GM20000 (cell line): ENCODE results near the gene TRDN.

Experiments
- DNase-seq: peaks from one replicate; pipeline ENCODE4 v3.0.0; 2012; ENCODE audit warnings: low spot score
- TF ChIP-seq, protein P1 (sequence below): IDR thresholded peaks from 2 replicates; pipeline ENCODE4 v1.5.1; 2012; ENCODE audit warnings: mild to moderate bottlenecking, control low read depth; ENCODE audit errors: extremely low read depth, missing control alignments

TRDN gene

DNA sequence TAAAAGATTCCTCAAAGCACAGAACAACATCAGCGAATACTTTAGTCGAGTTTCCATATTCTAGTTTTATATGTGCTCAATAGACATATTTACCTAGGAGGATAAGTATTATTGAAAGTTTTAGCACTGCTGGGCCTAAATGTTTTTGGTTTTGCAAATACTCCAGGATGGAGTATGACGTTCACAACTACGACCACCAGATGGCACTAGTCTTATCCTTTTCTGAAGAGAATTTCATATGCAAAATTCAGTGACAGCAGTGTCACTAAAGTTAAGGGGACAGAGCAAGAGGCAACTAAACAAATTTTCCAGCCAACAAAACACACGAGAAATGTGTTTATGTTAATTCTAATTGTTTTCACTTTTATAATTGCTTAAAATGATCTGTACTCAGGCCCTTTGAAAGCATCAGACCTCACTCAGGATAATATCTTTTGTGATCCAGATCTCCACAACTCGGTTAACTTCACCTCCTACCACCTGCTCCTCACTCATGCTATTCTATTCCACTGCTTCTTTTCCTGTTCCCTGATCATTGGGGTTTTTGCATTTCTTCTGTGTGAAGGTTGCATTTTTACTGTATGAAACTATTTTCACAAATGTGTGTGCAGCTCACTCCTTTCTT is 220.8 kb downstream of the TRDN start:
- TF ChIP-seq, protein P1, sequence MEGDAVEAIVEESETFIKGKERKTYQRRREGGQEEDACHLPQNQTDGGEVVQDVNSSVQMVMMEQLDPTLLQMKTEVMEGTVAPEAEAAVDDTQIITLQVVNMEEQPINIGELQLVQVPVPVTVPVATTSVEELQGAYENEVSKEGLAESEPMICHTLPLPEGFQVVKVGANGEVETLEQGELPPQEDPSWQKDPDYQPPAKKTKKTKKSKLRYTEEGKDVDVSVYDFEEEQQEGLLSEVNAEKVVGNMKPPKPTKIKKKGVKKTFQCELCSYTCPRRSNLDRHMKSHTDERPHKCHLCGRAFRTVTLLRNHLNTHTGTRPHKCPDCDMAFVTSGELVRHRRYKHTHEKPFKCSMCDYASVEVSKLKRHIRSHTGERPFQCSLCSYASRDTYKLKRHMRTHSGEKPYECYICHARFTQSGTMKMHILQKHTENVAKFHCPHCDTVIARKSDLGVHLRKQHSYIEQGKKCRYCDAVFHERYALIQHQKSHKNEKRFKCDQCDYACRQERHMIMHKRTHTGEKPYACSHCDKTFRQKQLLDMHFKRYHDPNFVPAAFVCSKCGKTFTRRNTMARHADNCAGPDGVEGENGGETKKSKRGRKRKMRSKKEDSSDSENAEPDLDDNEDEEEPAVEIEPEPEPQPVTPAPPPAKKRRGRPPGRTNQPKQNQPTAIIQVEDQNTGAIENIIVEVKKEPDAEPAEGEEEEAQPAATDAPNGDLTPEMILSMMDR = peak; percentile 51
- peak; percentile 34 for DNase-seq

DNA sequence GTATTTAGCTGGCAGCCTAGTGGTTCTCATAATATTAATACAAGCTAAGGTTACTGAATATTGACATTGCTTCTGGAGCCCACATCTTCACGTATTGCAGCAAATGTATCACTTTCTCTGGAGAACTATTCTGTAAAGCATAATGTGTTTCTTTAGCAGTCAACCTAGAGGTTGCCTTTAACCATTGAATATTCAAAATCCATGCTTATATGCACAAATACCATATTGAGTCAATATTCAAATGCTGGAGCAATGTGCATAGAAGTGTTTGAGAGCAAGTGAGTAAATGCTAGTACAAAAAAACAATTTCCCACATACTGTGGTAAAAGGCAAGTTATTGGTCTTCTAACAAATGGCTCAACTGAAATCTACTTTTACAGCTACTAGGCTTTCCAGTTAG is 231.8 kb downstream of the TRDN start:
- DNase-seq = no peak
- TF ChIP-seq, protein P1 = no peak

DNA sequence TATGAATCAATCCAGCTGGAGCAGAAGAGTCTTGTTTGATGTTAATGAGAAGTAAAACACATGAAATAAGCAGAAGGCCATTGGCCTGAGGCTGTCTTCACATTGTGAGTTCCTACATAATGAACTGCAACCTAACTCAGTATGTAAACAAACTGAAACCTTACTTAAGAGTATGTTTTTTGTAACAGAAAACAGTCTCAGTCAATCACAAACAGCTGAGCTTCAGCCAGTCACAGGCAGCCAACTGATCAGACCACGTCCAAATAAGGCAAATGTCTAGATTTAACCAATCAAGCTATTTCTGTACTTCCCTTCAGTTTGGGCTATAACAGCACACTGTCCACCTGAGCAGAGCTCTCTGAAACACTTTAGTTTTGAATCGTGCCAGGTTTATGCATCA is 234.7 kb downstream of the TRDN start:
- no peak for DNase-seq
- TF ChIP-seq, protein P1 = no peak

DNA sequence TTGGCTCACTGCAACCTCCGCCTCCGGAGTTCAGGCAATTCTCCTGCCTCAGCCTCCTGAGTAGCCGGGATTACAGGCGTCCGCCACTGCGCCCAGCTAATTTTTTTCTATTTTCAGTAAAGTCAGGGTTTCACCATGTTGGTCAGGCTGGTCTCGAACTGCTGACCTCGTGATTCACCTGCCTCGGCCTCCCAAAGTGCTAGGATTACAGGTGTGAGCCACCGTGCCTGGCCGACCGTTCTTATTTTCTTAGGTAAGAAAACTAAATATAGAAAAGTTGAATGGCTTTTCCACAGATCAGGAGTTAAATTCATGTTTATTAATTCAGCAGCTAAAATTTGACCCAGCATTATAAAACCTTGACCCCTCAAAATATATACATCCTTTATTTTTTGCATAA is 238.7 kb downstream of the TRDN start:
- no peak for DNase-seq
- TF ChIP-seq, protein P1 = no peak

DNA sequence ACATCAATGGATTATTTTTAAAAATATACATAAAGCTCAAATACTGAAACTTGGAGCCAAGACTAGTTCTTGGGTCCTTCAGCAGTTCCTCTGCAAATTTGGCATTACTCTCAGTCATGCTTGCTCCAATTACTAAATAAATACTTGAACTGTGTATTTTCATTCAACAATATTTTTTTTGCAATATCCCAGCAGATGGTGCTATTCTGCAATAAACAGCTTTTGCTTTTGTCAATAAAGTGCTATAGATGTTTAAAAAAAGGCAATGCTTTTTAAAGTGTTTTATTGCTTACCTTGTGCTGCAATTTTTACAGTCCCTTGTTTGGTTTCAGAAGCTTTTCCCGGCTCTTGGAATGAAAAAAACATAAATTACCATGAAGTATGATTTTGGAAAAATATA is 243.4 kb downstream of the TRDN start:
- TF ChIP-seq, protein P1 = no peak
- DNase-seq = no peak

DNA sequence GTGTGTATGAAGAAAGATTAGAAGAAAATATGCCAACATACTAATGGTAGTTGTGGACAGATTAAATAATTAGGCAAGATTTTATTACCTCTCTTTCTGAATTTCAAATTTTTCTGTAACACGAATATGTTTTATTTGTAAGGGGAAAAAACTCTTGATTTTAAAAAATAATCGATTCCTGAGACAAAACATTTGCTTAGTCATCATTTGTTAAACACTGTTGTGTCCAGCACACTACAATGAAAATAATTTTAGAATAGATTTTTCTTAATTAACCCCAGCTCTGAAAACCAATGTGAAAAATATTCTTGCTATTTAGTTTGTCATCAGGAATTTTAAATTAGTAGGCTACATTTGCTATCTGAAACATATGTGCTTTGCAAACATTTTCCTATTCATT is 253.0 kb downstream of the TRDN start:
- no peak for DNase-seq
- TF ChIP-seq, protein P1 = no peak

DNA sequence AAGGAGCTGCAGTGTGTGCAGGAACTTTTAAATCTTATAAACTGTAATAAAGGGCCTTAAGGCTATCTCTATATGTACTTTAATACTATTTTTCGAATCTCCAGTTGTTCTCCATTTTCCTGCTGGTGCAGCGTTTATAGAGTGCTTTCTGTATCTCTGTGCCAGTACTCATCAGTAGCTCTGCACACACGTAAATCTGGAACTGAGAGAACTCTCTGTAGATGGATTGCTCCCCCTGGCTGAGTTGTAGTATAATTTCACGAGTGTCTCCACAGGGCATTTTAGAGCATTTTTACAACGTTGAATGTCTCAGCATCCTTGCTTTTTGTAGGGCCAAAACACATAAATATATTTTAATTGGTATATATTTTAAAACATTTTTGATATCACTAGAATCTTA is 256.5 kb downstream of the TRDN start:
- TF ChIP-seq, protein P1 = no peak
- no peak for DNase-seq
